Measurements from ENCODE around the gene TAB2. TPM values are rescaled to one million over a fixed set of nuclear protein-coding genes. Genes with fewer than 3 reads are reported as not detected.
A peak's percentile ranks its signal among the peaks of the same experiment; 100 is the strongest.

TAB2 gene
- total and polyA plus RNA-seq, 2 of the 8 experiments (the other 6 are each of a cell fraction or from before 2014, with no cell fraction given), result 40.4 to 63.0 TPM

GRCh38 chr6:149284904-149285303 is 32.6 kb upstream of the TAB2 start:
- H3K79me1 ChIP-seq (ENCODE audit: low read depth, low read length), result no peaks in the 10 kb centered on the region
- H2BK15ac ChIP-seq (ENCODE audit: low read length), result no peak overlapping the region
- H3K27ac ChIP-seq (ENCODE audit: low read depth, low read length), result no peak overlapping the region
- POLR2A ChIA-PET (ENCODE audit: partially characterized antibody), result no interaction called here
- H2BK12ac ChIP-seq (ENCODE audit: low read depth, low read length), result no peak overlapping the region
- H3K4me2 ChIP-seq (ENCODE audit: insufficient read depth in 1 of 2, low read depth in 2 of 2, low read length in 2 of 2), result no peak overlapping the region
- no peak overlapping the region for H3K18ac ChIP-seq (ENCODE audit: extremely low read depth, low read length)
- FAIRE-seq (no peak), DNase-seq (ENCODE audit: low read depth in 1 of 2, low spot score in 2 of 2) (no peak)
- no peak overlapping the region for H2AK5ac ChIP-seq (ENCODE audit: low read depth, low read length)
- no peak overlapping the region for H2BK120ac ChIP-seq (replicated peaks; ENCODE audit: low read depth, low read length)
- H4K8ac ChIP-seq (ENCODE audit: extremely low read depth, insufficient read depth, low read length), result no peak overlapping the region
- H2AFZ ChIP-seq (ENCODE audit: low read length), result peak overlapping the region; percentile 41; the same call in 1 of the 2 replicates
- 91% methylated on average over 3 of the region's 3 CpGs; no CpG with 5 or more reads in 1 of the 2 experiments for WGBS, 2 experiments (ENCODE audit: extremely low coverage in 1 of 2, insufficient coverage in 1 of 2, insufficient read length in 1 of 2, insufficient replicate concordance in 2 of 2, low coverage in 1 of 2, low lambda C conversion rate in 2 of 2, missing lambda C conversion rate in 1 of 2)
- no peak overlapping the region for H3K9ac ChIP-seq (replicated peaks in 1 of 4; ENCODE audit: extremely low read depth in 1 of 4, low read depth in 3 of 4, low read length in 3 of 4)
- H3K79me2 ChIP-seq (ENCODE audit: control insufficient read depth in 1 of 2, insufficient read depth in 2 of 2, low read length in 2 of 2), result no peaks in the 10 kb centered on the region
- H4K5ac ChIP-seq (ENCODE audit: insufficient read length, low read depth, low read length), result no peak overlapping the region
- H2BK5ac ChIP-seq (ENCODE audit: low read depth, low read length), result no peak overlapping the region
- H4K20me1 ChIP-seq (replicated peaks in 1 of 2; ENCODE audit: control insufficient read depth in 1 of 2, insufficient read depth in 2 of 2, low read length in 2 of 2), result no peaks in the 10 kb centered on the region
- H3K14ac ChIP-seq (ENCODE audit: insufficient read length), result no peak overlapping the region
- H3K23ac ChIP-seq (ENCODE audit: insufficient read length), result no peak overlapping the region
- H2BK20ac ChIP-seq (ENCODE audit: low read length), result no peak overlapping the region
- no peaks in the 10 kb centered on the region for H3K36me3 ChIP-seq (ENCODE audit: control insufficient read depth in 2 of 4, insufficient read depth in 4 of 4, low read length in 3 of 4)
- no peak overlapping the region for H4K91ac ChIP-seq (replicated peaks; ENCODE audit: insufficient read length, low read length)
- H3K23me2 ChIP-seq (ENCODE audit: low read depth, low read length), result no peaks in the 10 kb centered on the region
- H3K4me1 ChIP-seq (replicated peaks in 1 of 4; ENCODE audit: control insufficient read depth in 3 of 4, insufficient read depth in 4 of 4, low read length in 3 of 4), result 0 out of 7 replicates have a peak, but pooled peaks cover 0 to 2% (median 0%) of the 10 kb centered on the region in 4 experiments
- H3K56ac ChIP-seq (replicated peaks; ENCODE audit: insufficient read length, low read depth, low read length), result no peak overlapping the region
- no peak overlapping the region for H3K4ac ChIP-seq (replicated peaks; ENCODE audit: insufficient read length, low read depth, low read length)
- H3K9me3 ChIP-seq (ENCODE audit: insufficient read depth in 2 of 2, low read depth in 1 of 2, low read length in 1 of 2), result no peaks in the 10 kb centered on the region
- CTCF ChIA-PET (ENCODE audit: partially characterized antibody), result no interaction called here
- H3K27me3 ChIP-seq (replicated peaks in 1 of 4; ENCODE audit: control insufficient read depth in 3 of 4, extremely low read depth in 1 of 4, insufficient read depth in 3 of 4, low read length in 3 of 4), result no peaks in the 10 kb centered on the region
- H3K4me3 ChIP-seq (ENCODE audit: extremely low read depth in 1 of 4, insufficient read depth in 2 of 4, low read depth in 3 of 4, low read length in 4 of 4), result no peak overlapping the region
- TF ChIP-seq MAX (IDR thresholded peaks at IDR 0.05) (no peak), TAF1 (IDR thresholded peaks at IDR 0.05; ENCODE audit: low read depth, low read length) (no peak), BCL11A (IDR thresholded peaks at IDR 0.05; ENCODE audit: low read depth in 2 of 2, low read length in 2 of 2) (no peak), CHD1 (IDR thresholded peaks at IDR 0.05; ENCODE audit: low read depth, low read length) (no peak), HDAC2 (IDR thresholded peaks at IDR 0.05; ENCODE audit: borderline replicate concordance in 1 of 2, low read depth in 2 of 2, low read length in 2 of 2) (no peak), RBBP5 (IDR thresholded peaks at IDR 0.05; ENCODE audit: borderline replicate concordance, low read depth, low read length) (no peak), KDM5A (IDR thresholded peaks at IDR 0.05; ENCODE audit: low read length) (no peak), RXRA (IDR thresholded peaks at IDR 0.05; ENCODE audit: insufficient read depth, low read depth, low read length) (no peak), CHD2 (IDR thresholded peaks at IDR 0.05; ENCODE audit: low read length) (no peak), CTBP2 (IDR thresholded peaks at IDR 0.05; ENCODE audit: borderline replicate concordance, insufficient read depth, insufficient read length, low read length) (no peak), CREB1 (IDR thresholded peaks at IDR 0.05) (no peak), RAD21 (IDR thresholded peaks at IDR 0.05 in 1 of 2, conservative IDR thresholded peaks at IDR 0.05 in 1 of 2; ENCODE audit: low read depth in 2 of 2, low read length in 2 of 2) (no peak), POLR2AphosphoS5 (IDR thresholded peaks at IDR 0.05; ENCODE audit: low read depth, low read length) (no peak), TCF12 (IDR thresholded peaks at IDR 0.05; ENCODE audit: low read depth, low read length) (no peak), GTF2F1 (IDR thresholded peaks at IDR 0.05; ENCODE audit: borderline replicate concordance, low read depth, low read length) (no peak)
